GM15510 (cell line): Measurements from ENCODE around the gene SLC16A1.

Experiments
- POLR2A ChIP-seq: IDR thresholded peaks from 3 replicates; pipeline ENCODE4 v1.6.1; 2011; ENCODE audit warnings: borderline replicate concordance; ENCODE audit not compliant: insufficient read length; ENCODE audit errors: extremely low read depth

The SLC16A1 gene

GRCh38 chr1:112937495-112937894 is 18.5 kb downstream of the SLC16A1 start:
- TF ChIP-seq POLR2A, result no peak

- TF ChIP-seq POLR2A, result no peak
These were observed 18.9 kb downstream of the SLC16A1 start for GRCh38 chr1:112937070-112937469.

- TF ChIP-seq POLR2A, result no peak
These were observed 20.4 kb downstream of the SLC16A1 start for GRCh38 chr1:112935461-112936111.

GRCh38 chr1:112934577-112934976 is 21.4 kb downstream of the SLC16A1 start:
- no peak for TF ChIP-seq POLR2A

- no peak for TF ChIP-seq POLR2A
These were observed 22.0 kb downstream of the SLC16A1 start for GRCh38 chr1:112933820-112934571.

GRCh38 chr1:112929979-112930378 is 26.0 kb downstream of the SLC16A1 start:
- no peak for TF ChIP-seq POLR2A

- TF ChIP-seq POLR2A, result no peak
These were observed 28.5 kb downstream of the SLC16A1 start for GRCh38 chr1:112927462-112927990.

GRCh38 chr1:112926858-112927257 is 29.1 kb downstream of the SLC16A1 start:
- TF ChIP-seq POLR2A, result no peak

- TF ChIP-seq POLR2A, result no peak
These were observed 31.0 kb downstream of the SLC16A1 start for GRCh38 chr1:112925015-112925414.

- no peak for TF ChIP-seq POLR2A
These were observed 32.0 kb downstream of the SLC16A1 start for GRCh38 chr1:112923959-112924349.

- TF ChIP-seq POLR2A, result no peak
These were observed 32.6 kb downstream of the SLC16A1 start for GRCh38 chr1:112923234-112923958.

- no peak for TF ChIP-seq POLR2A
These were observed 44.3 kb downstream of the SLC16A1 start for GRCh38 chr1:112911506-112912220.

- TF ChIP-seq POLR2A, result no peak
These were observed 46.1 kb downstream of the SLC16A1 start for GRCh38 chr1:112909847-112910246.

- TF ChIP-seq POLR2A, result no peak
These were observed 49.8 kb downstream of the SLC16A1 start for GRCh38 chr1:112906150-112906698.
